Fibroblast of pulmonary artery (primary cell): Measurements from ENCODE around the gene NSF.
A peak's percentile ranks its signal among the peaks of the same experiment; 100 is the strongest.
"Not testable (repeated sequence)": the region's sequence is repeated elsewhere in the genome, so short reads cannot be mapped to it uniquely, and the experiment has no call there.

Experiments
- DNase-seq: peaks from one replicate; pipeline ENCODE4 v3.0.0-alpha.2; 2010; ENCODE audit warnings: low read depth
- H3K4me3 ChIP-seq: replicated peaks from 2 replicates; pipeline ENCODE4 v1.5.1; 2011; ENCODE audit warnings: low read depth, mild to moderate bottlenecking, control low read depth, low read length, moderate library complexity
- TF ChIP-seq, protein P1 (sequence below): IDR thresholded peaks from 2 replicates; pipeline ENCODE4 v1.5.1; 2011; ENCODE audit warnings: mild to moderate bottlenecking, control low read depth, low read length, inconsistent platforms; ENCODE audit errors: missing control alignments

NSF gene

DNA sequence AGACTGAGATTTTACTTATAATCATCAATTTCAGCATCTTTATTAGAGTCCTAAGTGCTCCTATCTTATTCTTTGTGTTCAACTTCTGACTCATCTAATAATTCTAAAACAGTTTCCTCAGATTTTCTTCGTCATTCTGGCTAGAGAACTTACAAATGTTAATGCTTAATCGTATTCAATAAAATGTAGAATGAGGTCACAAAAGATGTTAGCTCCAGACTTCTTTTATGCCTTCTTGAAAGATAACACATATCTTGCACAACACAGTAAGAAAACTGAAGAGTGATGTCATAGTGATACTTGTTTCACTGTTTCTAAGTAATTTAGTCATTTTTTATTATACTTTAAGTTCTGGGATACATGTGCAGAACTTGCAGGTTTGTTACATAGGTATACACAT lies 93.2 kb downstream of the NSF start:
- DNase-seq, H3K4me3 ChIP-seq: not testable (repeated sequence)

DNA sequence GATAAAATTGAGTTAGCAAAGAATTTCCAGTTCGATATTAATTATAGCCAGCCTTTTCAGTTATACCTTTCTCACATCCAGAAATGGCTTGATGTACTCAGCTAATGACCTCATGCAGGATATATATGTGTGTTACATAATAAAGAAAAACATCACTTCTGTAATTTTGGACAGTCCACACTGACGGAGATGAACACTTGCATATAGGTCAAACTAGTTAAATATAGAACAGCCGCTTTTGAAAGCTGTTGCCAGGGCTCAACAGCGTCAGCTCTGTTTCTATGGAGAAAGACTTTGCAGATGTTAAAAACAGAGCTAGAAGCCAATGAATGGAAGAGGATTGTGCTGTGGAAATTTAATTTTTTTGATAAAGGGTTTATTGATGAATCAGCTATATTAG lies 94.8 kb downstream of the NSF start:
- H3K4me3 ChIP-seq, DNase-seq: not testable (repeated sequence)

DNA sequence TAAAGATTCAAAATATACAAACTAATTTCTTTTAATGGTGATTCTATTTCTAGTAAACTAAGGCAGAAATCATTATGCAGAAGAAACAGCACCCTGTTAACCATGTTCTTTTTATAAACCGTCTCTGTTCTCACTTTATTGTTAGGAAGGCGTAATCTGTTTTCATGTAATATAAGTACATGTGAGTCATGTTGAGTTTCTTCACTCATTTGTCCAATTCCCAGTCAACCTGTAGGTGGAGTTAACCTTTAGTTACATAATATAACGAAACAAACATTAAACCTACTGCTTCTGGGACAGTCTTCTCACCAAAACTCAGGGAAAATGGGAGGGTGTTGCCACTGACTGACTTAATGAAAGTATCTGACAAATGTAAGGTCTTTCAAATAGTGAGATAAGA lies 101.7 kb downstream of the NSF start:
- DNase-seq, H3K4me3 ChIP-seq: not testable (repeated sequence)

DNA sequence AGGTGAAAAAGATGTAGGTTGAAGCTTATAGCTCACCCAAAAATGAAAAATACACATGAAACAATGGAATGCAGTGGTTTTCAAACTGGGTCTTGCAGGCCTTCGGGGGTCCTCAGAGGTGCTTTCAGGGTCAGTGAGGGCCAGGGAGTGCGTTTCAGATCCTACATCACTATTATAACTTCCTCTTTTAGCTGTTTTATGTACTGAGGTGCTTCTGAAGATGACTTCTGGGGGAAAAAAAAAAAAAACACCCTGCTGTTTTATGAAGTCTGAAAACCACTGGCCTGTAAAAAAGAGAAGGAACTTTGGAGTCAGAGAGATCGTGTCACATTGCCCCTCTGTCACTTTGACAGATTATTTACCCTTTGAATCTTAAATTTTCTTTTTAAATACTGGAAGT lies 102.8 kb downstream of the NSF start:
- DNase-seq, H3K4me3 ChIP-seq: not testable (repeated sequence)

DNA sequence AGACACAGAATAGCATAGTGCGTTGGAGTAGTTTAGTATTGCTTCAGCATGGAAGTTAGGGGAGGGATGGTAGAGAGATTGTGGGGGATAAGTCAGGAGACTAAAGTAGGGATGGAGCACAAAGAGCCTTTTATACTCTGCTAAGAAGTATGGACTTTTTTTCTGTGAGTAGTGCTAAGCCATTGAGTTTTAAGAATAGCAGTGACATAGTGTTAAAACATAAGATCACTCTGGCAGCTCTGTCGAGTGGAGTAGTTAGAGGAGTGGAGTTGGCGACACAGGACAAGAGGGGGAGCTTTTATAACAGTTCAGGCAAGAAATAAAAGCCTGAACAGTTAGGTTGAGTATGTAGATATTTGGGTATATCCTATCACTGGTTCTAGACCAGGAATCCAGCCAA lies 106.1 kb downstream of the NSF start:
- H3K4me3 ChIP-seq, DNase-seq: not testable (repeated sequence)

DNA sequence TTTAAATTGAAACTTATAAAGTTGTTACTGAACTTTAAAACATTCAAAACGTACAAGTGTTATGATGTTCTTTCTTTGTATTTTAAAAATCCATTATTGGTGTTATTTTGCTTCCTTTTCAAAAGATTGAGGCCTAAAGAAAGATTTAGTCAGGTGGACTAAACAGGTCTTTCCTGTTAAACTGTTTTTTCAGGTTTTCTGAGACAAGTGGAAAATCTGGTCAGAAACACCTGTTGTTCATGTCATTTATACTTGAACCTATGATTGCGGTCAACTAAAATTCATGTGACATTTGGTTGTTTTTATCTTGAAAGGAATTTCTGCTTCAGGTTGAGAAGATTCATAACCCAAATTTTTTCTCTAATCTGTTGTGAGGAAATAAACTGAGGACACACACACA lies 108.5 kb downstream of the NSF start:
- not testable (repeated sequence) for H3K4me3 ChIP-seq, DNase-seq

DNA sequence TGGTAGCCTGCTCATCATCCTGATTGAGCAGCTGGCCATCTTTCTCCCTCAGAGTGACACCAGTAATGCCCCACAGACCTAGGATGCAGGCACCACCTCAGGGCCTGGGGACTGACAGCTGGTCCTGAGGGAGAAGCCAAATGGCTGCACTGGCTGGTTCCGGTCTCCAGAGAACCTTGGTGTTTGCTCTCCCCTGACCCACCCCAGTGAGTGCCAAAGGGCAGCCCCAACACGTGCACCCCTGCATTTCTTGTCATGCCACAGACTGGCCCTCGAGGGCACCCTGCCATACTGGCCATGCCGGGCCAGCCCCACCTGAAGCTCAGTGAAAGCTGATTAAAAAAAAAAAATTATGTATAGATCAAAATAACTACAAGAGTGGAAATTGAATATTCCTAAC lies 127.5 kb downstream of the NSF start:
- no peak overlapping the region for H3K4me3 ChIP-seq
- no peak for DNase-seq
- TF ChIP-seq, protein P1, sequence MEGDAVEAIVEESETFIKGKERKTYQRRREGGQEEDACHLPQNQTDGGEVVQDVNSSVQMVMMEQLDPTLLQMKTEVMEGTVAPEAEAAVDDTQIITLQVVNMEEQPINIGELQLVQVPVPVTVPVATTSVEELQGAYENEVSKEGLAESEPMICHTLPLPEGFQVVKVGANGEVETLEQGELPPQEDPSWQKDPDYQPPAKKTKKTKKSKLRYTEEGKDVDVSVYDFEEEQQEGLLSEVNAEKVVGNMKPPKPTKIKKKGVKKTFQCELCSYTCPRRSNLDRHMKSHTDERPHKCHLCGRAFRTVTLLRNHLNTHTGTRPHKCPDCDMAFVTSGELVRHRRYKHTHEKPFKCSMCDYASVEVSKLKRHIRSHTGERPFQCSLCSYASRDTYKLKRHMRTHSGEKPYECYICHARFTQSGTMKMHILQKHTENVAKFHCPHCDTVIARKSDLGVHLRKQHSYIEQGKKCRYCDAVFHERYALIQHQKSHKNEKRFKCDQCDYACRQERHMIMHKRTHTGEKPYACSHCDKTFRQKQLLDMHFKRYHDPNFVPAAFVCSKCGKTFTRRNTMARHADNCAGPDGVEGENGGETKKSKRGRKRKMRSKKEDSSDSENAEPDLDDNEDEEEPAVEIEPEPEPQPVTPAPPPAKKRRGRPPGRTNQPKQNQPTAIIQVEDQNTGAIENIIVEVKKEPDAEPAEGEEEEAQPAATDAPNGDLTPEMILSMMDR = no peak

DNA sequence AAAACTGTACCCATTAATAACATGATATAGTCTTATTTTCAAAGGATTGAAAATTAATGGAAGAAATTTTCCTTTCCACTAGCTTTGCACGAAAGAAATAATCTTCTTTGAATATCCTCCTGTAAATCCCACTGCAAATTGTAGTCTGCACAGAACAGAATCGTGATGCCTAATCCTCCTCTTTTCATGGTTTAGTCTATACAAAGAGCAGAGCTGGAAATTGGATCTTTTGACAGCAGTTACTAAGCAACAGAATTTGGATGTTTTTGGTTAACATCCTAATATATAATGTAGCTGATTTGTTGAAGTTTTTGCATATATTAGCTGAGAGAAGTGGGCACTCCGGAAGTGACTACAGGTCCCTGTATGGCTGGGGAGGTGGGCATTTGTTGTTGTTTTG lies 129.4 kb downstream of the NSF start:
- DNase-seq = no peak
- H3K4me3 ChIP-seq = no peak overlapping the region
- TF ChIP-seq, protein P1 = no peak

DNA sequence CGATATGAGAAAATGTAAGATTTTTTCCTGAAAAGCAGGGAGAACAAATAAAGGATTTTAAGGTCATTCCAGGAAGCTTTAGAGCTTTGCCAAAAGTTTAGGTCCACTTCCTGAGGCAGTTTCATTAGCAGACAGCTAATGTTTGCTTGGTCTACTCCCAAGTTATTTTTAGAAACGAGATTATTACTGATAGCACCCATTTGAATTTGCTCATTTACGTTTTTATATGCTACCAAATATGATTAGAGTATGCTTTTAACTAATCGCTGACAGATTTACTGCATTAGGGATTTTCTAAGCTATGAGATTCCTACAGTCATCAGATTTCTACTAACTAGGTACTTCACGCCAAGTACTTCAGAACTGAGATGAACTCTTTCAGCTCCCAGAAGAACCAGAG lies 129.9 kb downstream of the NSF start:
- peak; percentile 17 for DNase-seq
- H3K4me3 ChIP-seq = no peak overlapping the region
- TF ChIP-seq, protein P1 = no peak

DNA sequence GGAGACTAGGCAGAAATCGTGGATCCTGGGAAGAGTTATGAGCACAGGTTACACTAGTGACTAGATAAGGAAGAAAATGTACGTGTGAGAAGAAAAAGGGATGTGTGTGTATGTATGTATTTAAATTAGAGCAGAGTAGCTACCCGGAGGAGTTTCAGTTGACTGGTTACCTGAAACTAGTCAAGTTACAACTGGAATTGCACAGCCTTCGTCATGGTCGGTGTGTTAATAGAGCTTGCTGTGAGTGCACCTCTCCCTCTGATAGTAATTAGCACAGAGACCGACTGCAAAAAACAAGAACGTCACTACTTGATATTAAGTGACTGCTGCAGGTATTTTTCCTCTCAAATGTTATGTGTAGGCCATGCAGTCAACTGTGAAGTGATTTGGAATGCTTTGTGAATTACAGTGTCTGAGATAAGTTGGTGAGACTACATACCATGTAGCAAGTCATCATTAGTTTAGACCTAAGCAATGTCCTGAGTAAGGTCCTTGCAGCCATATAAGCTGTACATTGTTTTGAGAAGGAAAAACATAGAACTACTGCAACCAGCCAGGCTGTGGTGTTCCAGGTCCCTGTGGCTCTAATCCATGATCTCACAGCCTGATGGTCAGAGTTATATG lies 132.3 kb downstream of the NSF start:
- H3K4me3 ChIP-seq = no peak overlapping the region
- DNase-seq = no peak
- TF ChIP-seq, protein P1 = no peak
